HG02798 (cell line): ENCODE results near the gene KCNK7.
"Not testable (repeated sequence)": the region's sequence is repeated elsewhere in the genome, so short reads cannot be mapped to it uniquely, and the experiment has no call there.

Experiments
- ATAC-seq: cut with Tn5 transposase; IDR thresholded peaks from one replicate; pipeline ENCODE4 v1.9.1; 2021; ENCODE audit warnings: mild to moderate bottlenecking; ENCODE audit not compliant: unreplicated experiment, poor library complexity

KCNK7 gene

GRCh38 chr11:65575568-65576231 lies 19.9 kb downstream of the KCNK7 start, which contains the start of gene EHBP1L1:
TSS of gene EHBP1L1 (plus strand) at chr11:65576053. CDS start at chr11:65576303, 250 bp downstream.
- ATAC-seq, result peak; percentile 35

GRCh38 chr11:65574811-65575567 lies 20.6 kb downstream of the KCNK7 start:
- no peak for ATAC-seq

DNA sequence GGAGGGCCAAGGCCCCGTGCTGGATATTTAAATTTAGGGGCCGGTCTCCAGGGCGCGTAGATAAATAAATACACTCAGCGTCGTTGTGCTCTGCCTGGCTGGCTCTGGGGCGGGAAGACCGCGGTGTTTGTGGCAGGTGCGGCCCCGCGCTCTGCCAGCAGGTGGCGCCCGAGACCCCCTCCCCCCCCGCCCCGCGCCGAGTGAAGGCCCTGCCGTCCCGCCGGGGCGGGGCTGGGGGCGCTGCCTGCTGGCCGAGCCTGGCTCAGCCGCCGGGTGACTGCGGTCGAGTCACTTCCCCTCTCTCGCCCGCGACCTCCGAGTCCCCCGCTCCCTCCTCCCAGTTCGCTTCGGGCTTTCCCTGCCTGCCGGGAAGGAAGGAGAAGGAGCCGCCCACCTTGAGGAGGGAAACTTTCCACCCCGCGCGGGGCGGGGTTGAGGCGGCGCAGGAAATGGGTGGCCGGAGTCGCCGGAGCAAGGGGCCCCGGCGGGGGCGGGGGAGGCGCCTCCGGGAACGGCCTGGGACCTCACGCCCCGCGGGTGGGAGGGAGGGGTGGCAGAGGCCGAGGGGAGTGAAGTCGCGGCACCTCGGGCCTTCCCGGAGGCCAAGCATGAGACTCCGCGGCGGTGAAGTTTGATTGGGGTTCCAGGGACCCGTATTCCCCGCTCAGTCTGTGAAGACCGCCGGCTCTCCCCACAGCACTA lies 21.3 kb downstream of the KCNK7 start:
- peak; percentile 45 for ATAC-seq

GRCh38 chr11:65573391-65574079 lies 22.1 kb downstream of the KCNK7 start:
- ATAC-seq, result no peak

- peak; percentile 10 for ATAC-seq
Measured at GRCh38 chr11:65572356-65573051, 23.1 kb downstream of the KCNK7 start, which contains the start of gene FAM89B. TSS of gene FAM89B (plus strand) at chr11:65572538. CDS start at chr11:65572670, 132 bp downstream.

DNA sequence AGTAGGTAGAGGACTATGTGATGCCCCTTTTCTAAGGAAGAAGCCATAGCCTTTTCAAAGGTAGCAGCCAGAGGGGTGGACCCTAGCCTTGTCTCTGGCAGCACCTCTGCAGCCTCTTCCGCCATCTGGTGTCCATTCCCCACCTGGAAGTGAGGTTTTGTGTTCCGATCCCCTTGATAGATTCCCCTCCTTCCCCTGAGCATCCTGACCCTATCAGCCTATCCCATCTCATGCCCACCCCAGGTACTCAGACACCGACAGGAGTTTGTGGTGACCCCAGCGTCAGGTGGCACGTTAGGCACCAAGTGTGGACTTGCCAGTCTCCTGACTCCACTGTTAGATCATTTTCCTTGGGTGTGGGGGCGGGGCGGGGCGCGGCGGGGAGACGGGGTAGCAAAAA lies 23.7 kb downstream of the KCNK7 start:
- ATAC-seq, result no peak

DNA sequence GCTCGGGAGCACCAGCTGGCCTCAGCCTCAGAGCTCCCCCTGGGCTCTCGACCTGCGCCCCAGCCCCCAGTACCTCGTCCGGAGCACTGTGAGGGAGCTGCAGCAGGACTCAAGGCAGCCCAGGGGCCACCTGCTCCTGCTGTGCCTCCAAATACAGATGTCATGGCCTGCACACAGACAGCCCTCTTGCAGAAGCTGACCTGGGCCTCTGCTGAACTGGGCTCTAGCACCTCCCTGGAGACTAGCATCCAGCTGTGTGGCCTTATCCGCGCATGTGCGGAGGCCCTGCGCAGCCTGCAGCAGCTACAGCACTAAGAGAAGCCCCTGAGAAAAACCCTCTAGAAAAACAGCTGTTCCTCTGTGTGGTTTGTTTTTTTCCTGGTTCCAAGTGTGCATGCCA lies 24.2 kb downstream of the KCNK7 start:
- ATAC-seq, result no peak

GRCh38 chr11:65569973-65570918 lies 25.4 kb downstream of the KCNK7 start, which contains the start of gene ZNRD2:
TSS of gene ZNRD2 (plus strand) at chr11:65570477. CDS start at chr11:65570492, 15 bp downstream.
- ATAC-seq, result peak; percentile 68

GRCh38 chr11:65569164-65569972 lies 26.2 kb downstream of the KCNK7 start:
- ATAC-seq, result no peak

DNA sequence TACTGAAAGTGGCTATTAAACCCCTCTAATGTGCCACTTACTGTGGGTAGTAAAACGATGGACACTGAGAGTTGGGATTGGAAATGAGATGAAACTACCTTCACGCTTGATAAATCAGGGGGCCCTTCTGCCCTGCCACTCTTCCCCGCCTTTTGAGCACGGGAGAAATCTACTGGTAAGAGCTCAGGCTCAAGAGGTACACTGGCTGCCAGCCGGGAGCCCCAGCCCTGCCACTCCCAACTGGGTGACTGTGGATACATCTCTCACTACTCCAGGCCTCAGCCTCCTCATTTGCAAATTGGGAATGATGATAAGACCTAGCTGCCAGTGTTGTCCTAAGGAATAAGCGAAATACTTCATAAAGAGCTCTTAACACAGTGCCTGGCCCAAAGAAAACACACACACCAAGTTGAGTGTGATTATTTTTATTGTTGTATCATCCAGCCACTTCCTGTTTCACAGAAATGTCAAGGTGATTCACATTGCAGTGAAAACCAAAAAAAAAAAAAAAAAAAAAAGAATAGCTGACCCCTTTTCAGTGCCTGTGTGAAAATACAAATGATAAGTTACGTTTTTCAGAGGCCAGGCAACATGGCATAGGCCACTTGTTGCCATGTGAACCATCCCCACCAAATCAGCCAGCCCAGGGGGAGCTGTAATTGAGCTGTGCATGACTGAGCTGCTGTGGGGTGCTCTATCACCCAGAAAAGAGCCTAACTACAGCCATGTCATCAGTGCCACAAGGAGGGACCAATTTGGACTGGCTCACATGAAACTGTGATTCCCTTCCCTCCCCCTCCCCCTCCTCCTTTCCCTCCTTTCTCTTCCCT lies 29.8 kb downstream of the KCNK7 start:
- ATAC-seq, result no peak

DNA sequence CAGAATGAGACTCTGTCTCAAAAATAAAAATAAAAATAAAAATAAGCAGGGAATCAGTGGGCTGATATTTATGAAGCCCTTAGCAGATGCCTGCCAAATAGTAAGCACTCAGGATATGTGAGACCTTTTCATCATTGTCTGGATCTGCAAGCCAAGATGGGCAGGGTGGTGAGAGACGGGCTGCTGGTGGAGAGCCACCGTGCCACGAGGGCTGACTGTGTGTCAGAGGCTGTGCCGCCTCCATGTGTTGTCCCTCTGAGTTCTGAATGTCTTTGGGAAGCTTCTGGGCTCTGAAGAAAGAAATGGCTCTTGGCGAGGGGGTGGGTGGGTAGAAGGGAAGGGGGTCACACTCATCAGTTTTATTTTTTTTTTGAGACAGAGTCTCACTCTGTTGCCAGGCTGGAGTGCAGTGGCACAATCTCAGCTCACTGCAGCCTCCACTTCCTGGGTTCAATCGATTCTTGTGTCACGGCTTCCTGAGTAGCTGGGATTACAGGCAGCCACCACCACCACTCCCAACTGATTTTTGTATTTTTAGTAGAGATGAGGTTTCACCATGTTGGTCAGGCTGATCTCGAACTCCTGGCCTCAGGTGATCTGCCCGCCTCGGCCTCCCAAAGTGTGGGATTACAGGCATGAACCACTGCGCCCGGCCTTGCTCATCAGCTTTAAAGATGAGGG lies 30.6 kb downstream of the KCNK7 start:
- ATAC-seq, result not testable (repeated sequence)

DNA sequence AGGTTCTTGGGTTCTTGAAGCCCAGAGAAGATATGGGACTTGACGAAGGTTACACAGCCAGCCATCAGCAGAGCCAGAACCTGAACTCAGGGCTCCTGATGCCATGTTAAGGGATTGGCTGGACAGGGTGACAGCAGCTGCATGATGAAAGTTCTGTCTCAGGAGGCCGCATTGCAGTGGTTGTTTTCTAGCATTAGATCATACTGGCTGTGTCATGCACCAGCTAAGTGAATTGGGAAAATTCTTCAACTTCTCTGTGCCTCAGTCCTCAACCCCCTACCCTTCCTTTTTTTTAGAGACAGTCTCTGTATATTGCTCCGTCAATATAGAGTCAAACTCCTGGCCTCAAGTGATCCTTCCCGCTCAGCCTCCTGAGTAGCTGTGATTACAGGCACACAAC lies 32.0 kb downstream of the KCNK7 start:
- no peak for ATAC-seq

GRCh38 chr11:65562788-65563187 lies 32.8 kb downstream of the KCNK7 start:
- no peak for ATAC-seq

DNA sequence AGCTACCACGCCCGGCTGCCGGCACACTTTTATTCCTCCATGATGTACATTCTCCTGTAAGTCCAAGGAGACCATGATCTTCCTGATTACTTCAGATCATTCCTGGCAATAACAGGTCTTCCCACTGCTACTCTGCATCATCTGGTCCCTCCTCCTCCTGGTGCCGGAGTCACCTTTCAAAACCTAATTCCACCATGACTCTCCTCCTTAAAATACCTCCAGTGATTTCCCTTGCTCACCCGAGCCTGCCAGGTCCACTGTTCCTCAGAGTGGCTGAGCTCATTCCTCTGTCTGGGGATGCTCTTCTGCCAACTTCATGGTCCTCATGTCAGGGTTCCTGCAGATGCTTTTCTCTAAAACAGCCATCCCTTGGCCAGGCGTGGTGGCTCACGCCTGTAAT lies 33.6 kb downstream of the KCNK7 start:
- no peak for ATAC-seq

- no peak for ATAC-seq
Measured at GRCh38 chr11:65560555-65561418, 34.8 kb downstream of the KCNK7 start.
